HepG2 (cell line): Measurements from ENCODE around the gene PAK1IP1.
"Not testable (repeated sequence)": the region's sequence is repeated elsewhere in the genome, so short reads cannot be mapped to it uniquely, and the experiment has no call there.

Experiments
- CTCF ChIP-seq: sonication (generic); formaldehyde crosslinking; IDR thresholded peaks from 2 replicates; pipeline ENCODE4 v1.5.0; 2020; ENCODE audit warnings: mild to moderate bottlenecking, missing genetic modification reagents, moderate library complexity
- FOSL2 ChIP-seq: sonication (generic); formaldehyde crosslinking; IDR thresholded peaks from 2 replicates; pipeline ENCODE4 v1.4.0; 2020; ENCODE audit warnings: missing genetic modification reagents
- MAX ChIP-seq: IDR thresholded peaks from 2 replicates; pipeline ENCODE4 v1.6.1; 2012; ENCODE audit warnings: inconsistent platforms
- POLR2AphosphoS2 ChIP-seq: IDR thresholded peaks from 2 replicates; pipeline ENCODE4 v1.6.1; 2011; ENCODE audit warnings: low read depth, low read length, improper control_type of control experiment
- SNAPC5 ChIP-seq: sonication (generic); formaldehyde crosslinking; IDR thresholded peaks from 2 replicates; pipeline ENCODE4 v1.8.1; 2023; ENCODE audit warnings: mild to moderate bottlenecking, missing genetic modification reagents, borderline replicate concordance
- STAG1 ChIP-seq: sonication (generic); formaldehyde crosslinking; IDR thresholded peaks from 2 replicates; pipeline ENCODE4 v1.4.0; 2020; ENCODE audit warnings: missing genetic modification reagents
- ZBTB10 ChIP-seq: sonication (generic); formaldehyde crosslinking; IDR thresholded peaks from 2 replicates; pipeline ENCODE4 v1.4.0; 2020; ENCODE audit warnings: missing genetic modification reagents, borderline replicate concordance

GRCh38 chr6:10660431-10661191 is 34.2 kb upstream of the PAK1IP1 start:
- not testable (repeated sequence) for TF ChIP-seq CTCF; POLR2AphosphoS2; MAX; FOSL2 (CRISPR knock-in tag); STAG1 (CRISPR knock-in tag); SNAPC5; ZBTB10 (CRISPR knock-in tag)
